Embryonic facial prominence (tissue), 1 donor: ENCODE measurements around the gene PDE10A.

Source experiments
- DNase-seq: peaks from one replicate; pipeline ENCODE4 v3.0.0-alpha.2; 2016; ENCODE audit errors: extremely low spot score

PDE10A gene

DNA sequence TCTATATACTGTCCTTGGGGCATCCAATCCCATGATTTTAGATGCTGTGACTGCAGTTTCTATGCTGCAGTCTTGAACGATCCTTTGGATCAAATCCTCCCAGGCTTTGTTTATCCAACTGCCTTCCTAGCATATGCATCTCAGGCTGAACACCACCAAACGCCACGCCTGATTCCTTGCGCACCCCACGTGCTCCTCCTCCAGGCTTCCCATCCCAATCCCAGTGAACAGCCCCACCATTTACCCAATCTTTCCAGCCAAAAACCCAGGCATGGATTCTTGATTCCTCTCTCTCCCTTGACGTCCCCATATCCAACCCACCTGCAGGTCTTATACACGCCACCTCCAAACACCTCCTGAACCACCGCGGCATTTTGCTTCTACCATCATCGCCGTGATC, 7.8 kb downstream of the PDE10A start:
- no peak for DNase-seq

GRCh38 chr6:165654144-165654543, 8.9 kb downstream of the PDE10A start:
- DNase-seq: no peak

- DNase-seq: no peak
Measured at GRCh38 chr6:165653607-165654006, 9.4 kb downstream of the PDE10A start.

- DNase-seq: no peak
Measured at GRCh38 chr6:165653196-165653595, 9.8 kb downstream of the PDE10A start.

- DNase-seq: no peak
Measured at GRCh38 chr6:165652766-165653165, 10.3 kb downstream of the PDE10A start.

DNA sequence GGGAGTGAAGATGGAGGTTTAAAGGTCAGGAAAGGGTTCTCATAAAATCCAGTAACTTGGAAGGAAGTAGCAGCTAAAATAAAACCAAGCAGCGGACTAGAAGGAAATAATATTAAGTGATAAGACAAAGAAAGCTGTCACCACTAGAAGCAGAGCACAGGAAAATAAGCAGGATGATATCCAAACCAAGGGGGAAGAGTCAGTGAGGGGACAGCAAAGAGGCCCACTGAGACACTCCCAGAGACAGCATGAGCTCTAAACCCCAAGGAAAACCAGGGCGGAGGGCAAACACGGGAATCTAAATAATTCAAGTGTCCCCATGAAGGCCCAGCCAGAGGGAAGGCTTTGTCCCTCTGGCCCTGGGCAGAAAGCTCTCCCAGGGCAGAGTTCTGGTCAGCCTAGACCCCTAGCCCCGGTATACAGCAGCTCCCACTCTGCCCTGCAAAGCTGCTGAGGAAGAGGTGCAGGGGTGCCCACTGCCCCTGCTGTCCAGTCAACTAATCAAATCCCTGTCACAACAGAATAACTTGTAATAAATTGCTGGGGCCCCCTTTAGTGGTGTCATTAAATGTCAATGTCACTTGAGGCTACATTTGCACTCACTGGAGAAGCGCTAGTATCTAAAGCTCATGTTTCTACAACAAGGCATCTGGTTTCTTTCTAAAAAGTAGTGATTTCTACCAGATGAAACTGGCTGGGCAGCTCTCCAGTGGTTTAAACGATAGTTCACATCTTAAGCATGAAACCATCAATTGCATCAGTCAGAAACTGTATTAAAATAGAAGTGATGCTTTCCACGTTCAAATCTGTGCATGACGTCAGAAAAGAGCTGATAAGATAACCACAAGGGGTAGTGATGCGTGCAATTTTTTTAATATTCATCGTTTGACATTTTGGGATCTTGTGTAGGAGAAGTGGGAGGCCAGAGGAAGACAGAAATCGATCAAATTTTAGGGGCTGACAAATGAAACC, 13.6 kb downstream of the PDE10A start:
- peak; percentile 40 for DNase-seq

DNA sequence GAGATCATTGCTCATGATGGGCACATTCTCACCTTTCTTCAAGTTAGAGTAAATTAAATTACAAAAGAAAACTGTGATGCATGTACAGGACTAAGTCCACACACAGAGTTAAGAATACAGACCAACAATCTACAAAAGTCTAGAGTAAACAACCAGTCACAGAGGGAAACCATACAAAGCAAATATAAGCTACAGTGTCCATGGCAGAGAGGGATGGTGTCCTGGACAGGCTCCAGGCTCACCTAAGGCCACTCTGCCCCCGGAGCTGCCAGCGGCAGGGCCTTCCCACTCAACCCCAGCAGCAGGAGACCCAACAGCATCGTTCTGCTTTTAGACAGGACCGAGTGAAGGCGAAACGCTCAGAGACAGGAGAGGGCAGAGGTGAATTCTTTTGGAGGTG, 16.0 kb downstream of the PDE10A start:
- no peak for DNase-seq

DNA sequence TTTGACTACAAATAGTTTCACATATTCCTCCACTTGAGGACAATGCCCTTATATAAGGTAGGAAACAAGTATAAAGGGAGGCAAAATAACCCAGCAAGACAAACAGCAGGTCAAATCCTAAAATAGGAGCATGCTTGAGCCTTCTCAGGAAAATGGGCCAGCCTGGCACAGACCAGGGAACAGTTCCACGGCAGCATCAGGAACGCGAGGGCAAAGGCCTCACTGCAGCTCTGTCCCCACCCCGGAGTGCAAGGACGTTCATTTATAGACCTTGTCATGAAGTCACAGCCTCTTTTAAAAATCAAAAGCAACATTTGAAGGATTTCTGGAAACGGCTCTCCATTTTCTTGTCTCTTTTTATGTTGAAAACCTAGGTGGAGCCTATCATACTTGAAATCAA, 17.1 kb downstream of the PDE10A start:
- DNase-seq: no peak

- DNase-seq: no peak
Measured at GRCh38 chr6:165644586-165645266, 18.3 kb downstream of the PDE10A start.

DNA sequence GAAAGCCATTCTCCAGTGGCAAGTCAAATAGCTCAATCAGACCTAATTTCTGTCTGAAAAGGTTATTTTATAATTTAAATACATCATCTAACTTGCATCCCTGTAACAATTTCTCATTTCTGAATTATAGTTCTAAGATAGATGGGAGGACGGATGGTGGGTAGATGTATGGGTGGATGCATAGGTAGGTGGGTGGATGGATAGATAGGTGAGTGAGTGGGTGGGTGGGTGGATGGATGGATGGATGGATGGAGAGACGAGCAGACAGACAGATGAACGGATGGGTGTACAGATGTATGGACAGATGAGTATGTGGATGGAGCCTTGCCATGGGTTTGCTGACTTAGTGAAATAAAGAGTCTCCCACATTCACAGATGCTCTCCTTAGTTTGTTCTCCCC, 20.0 kb downstream of the PDE10A start:
- no peak for DNase-seq

DNA sequence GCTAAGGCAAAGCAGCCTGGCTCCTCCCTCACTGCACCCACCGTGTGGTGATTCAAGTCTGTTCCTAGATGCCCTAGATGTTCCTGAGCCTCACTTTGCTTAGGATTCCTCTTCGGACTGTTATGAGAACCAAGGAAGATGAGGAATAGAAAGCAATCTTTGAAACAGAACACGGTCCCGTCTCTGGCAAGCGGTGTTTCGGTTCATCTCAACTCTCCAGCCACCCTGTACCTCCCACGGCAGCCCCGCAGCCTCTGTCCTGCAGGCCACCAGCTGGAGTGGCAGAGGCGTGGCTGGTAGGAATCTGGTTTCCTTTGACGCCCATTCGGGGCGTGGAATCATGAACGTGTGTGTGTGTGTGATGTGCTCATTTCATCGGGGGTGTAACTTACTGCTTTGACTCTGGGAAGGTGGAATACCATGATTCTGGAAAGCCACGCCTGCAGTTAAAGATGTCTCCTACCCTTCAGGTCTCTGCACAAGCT, 21.3 kb downstream of the PDE10A start:
- DNase-seq: no peak

- no peak for DNase-seq
Measured at GRCh38 chr6:165640806-165641205, 22.2 kb downstream of the PDE10A start.

- no peak for DNase-seq
Measured at GRCh38 chr6:165638530-165638929, 24.5 kb downstream of the PDE10A start.

DNA sequence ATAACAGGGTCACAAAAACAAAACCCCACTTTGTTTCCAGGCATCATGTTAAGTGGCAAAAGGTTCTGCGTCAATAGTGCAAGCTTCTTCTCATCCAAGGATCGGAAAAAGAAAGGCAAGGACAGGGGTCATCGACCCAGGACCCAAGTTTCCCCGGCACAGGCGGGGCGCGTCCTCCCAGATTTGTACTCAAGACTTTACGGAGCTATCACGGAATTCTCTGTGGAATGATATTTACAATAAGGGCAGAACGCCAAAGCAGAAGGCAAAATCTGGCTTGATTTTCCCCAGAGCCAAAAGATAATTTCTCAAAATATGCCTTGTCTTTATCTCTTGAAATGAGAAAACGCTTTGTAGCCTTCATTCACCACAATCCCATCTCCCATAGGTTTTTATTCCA, 25.5 kb downstream of the PDE10A start:
- no peak for DNase-seq

- DNase-seq: peak; percentile 41
Measured at GRCh38 chr6:165636402-165637048, 26.5 kb downstream of the PDE10A start.

DNA sequence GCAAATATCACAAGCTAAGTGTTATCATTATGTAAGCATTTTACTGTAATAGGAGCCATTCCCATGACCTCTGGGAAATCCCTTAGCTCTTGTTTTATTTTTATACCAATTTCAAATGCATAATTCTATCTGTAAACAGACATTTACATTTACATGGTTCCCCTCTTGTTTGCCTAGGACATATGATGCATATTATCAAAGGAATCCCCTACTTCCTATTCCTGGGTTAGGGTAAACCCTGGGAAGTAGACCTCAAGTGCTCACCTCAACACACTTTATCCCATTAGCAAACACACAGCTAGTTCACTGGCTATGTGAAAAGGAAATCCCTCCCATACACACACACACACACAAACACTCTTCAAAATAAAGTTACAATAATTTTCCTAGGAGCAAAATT, 27.1 kb downstream of the PDE10A start:
- no peak for DNase-seq

DNA sequence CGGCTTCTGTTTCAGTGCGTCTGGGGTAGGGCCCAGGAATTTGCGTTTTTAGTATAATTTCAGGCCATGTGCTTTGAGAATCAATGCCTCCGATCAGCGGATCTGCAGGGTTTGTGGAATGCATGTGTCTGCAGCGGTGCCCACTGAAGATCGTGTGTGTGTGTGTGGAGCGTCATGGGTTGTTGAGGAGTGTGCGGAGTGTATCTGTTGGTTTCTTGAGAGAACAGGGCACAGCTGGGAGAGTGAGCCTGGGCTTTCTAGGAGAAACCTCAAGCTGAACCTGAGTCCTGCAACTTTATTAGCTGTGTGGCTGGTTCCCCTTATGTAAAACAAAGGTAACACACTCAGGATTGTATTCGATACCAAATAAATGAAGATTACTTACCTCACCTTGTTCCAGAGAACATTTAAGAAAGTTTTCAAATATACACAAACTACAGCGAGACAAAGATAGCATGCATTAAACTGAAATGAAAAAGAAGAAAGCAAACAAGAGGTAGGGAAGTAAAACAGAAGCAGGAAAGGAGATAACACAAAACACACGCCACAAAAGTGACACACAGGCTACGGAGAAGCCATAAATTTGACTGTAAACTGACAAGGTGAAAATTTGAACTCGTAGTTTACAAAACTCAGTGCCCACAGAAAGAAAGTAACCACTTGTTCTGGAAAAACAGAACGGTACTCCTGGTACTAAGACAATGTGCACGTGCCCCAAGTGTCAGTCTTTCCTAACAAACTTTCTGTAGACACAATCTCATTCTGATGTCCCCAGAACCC, 28.8 kb downstream of the PDE10A start:
- no peak for DNase-seq

DNA sequence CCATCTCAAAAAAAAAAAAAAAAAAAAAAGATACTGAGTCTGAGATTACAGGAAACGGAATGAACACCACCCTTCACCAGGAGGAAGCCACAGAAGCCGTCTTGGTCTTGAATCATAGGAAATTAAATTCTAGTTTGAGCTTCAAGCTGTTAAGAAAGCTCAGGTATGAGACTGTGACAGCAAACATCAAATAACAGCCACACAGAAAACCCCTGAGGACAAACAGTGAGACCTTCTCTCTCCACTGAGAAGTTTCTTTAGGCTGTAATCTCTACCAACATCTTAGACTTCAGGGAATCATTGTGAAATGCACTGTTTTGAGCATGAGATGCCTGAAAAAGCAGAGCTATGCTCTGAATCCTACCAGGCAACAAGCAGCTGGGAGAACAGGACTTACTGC, 30.8 kb downstream of the PDE10A start:
- no peak for DNase-seq

DNA sequence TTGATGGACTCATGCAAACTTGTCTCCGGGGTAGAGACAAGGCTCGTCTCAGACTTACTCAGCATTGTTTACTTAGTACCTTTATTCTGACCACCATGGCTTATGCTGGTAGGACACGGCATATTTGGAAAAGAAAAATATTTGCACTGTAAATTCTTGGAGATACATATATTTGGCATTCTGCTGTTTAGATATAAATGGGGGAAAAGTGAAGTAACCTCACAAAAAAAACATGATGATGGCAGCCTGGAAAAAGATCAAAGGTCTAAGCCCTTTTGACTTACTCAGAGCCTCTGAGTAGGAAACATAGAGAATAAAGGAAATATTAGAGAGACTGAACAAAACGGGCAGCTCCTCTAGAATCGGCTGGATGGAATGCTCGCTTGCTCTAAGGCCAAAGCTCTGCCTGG, 32.5 kb downstream of the PDE10A start:
- no peak for DNase-seq

- no peak for DNase-seq
Measured at GRCh38 chr6:165628955-165629354, 34.1 kb downstream of the PDE10A start.

GRCh38 chr6:165627366-165627765, 35.7 kb downstream of the PDE10A start:
- no peak for DNase-seq

DNA sequence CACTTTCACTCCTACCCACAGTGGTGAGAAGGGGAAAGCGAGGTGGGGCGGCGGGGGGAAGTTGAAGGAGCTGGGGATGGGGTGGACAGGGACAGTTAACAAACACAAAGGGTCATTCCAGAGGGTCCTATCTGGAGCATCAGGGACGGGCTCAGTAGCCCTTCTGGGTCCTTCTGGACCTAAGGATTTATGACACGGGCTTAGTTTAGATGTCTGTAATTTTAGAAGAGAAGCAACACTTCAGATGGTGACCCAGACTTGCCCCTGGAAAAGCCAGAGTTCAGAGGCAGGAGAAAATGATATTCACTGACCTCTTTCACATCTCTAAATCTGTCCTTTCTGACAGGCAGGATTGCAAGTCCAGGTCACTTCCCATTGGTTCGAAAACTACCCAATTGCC, 36.3 kb downstream of the PDE10A start:
- DNase-seq: no peak
